H1 (cell line): Measurements from ENCODE around the gene AGAP1. TPM values are rescaled to one million over a fixed set of nuclear protein-coding genes. Genes with fewer than 3 reads are reported as not detected.

Experiments
- CBX8 ChIP-seq: fragments of 300-800, 300-1000 bp; sonication (generic); IDR thresholded peaks from 2 replicates; pipeline ENCODE4 v1.7.1; 2016; ENCODE audit warnings: low read depth, low read length, borderline replicate concordance
- CHD1 ChIP-seq: IDR thresholded peaks from 2 replicates; pipeline ENCODE4 v1.6.1; 2012; ENCODE audit warnings: low read depth, low read length, improper control_type of control experiment
- GTF2F1 ChIP-seq: IDR thresholded peaks from 2 replicates; pipeline ENCODE4 v1.6.1; 2012; ENCODE audit warnings: low read depth, low read length, improper control_type of control experiment, borderline replicate concordance
- HDAC2 ChIP-seq, 2 experiments: fragments of 300-600 bp in 1 of 2; sonication (generic) in 1 of 2; IDR thresholded peaks; 2 replicates each; pipeline ENCODE4 v1.6.1; 2011 to 2012; ENCODE audit warnings: low read depth in 2 of 2, low read length in 2 of 2, mild to moderate bottlenecking in 2 of 2, moderate library complexity in 2 of 2, borderline replicate concordance in 1 of 2, inconsistent platforms in 1 of 2
- NRF1 ChIP-seq: IDR thresholded peaks from 2 replicates; pipeline ENCODE4 v1.6.1; 2011; ENCODE audit warnings: mild to moderate bottlenecking, low read depth, low read length, improper control_type of control experiment
- POU5F1 ChIP-seq: IDR thresholded peaks from 2 replicates; pipeline ENCODE4 v1.6.1; 2011; ENCODE audit warnings: low read depth, mild to moderate bottlenecking, low read length, moderate library complexity
- SIRT6 ChIP-seq: IDR thresholded peaks from one replicate; pipeline ENCODE4 v1.7.1; 2012; ENCODE audit warnings: low read length, inconsistent platforms
- SIX5 ChIP-seq: IDR thresholded peaks from 2 replicates; pipeline ENCODE4 v1.6.1; 2011; ENCODE audit warnings: mild to moderate bottlenecking, low read depth, low read length
- SP4 ChIP-seq: IDR thresholded peaks from 2 replicates; pipeline ENCODE4 v1.6.1; 2012; ENCODE audit warnings: low read length, inconsistent platforms
- polyA plus RNA-seq, 7 experiments: library from polyadenylated mRNA; depleted of rRNA in 3 of 7; stranded (reverse) in 5 of 7; unstranded in 2 of 7; fragments of >200 nt in 5 of 7; fragments of 200-250 nt in 2 of 7; gene quantifications; 1 replicate in 5 of 7; 2 replicates in 1 of 7; 4 replicates in 1 of 7; pipeline versions ENCODE4 v1.2.1 to v1.2.3, GENCODE V29; 2011 to 2013; ENCODE audit warnings: missing spikeins in 2 of 7, mixed read lengths in 2 of 7
- total RNA-seq: library from RNA; stranded (reverse); fragmentation: NEBNext Ultra II Directional; extraction: Animal tissue kit (Norgen Biotek cat#: 25700); gene quantifications from 2 replicates; pipeline ENCODE4 v1.2.1, GENCODE V29; 2021
- TF ChIP-seq, protein P1 (sequence below): IDR thresholded peaks from 2 replicates; pipeline ENCODE4 v1.6.1; 2012; ENCODE audit warnings: inconsistent platforms

Gene AGAP1
- total and polyA plus RNA-seq, 2 of the 8 experiments (the other 6 are each of a cell fraction or from before 2014, with no cell fraction given): 18.1 to 39.4 TPM

DNA sequence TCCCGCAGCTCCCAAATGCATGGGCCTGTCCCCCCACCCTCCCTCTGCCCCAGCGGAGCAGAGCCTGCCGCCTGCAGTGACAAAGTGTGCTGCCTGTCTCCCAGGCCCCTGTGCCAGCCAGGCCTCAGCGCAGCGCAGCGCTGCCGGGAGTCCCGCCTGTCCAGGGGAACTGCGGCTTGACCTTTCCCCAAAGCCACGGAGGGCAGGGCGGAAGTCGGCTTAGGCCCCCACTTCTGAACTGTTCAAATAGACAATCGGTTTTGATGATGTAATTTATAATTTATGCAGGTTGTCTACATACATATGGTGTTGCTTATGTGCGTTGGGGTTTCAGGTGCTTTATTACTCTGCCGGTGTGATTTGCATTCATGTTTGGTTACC lies 667.2 kb downstream of the AGAP1 start (continued):
- TF ChIP-seq POU5F1 (no peak), SIRT6 (no peak), CHD1 (no peak), NRF1 (no peak), SP4 (no peak), HDAC2 (IDR thresholded peaks at IDR 0.05; ENCODE audit: borderline replicate concordance in 1 of 2, low read depth in 2 of 2, low read length in 2 of 2) (no peak), SIX5 (no peak), CBX8 (no peak; the same call in 1 of the 2 replicates), GTF2F1 (no peak)
- TF ChIP-seq, protein P1, sequence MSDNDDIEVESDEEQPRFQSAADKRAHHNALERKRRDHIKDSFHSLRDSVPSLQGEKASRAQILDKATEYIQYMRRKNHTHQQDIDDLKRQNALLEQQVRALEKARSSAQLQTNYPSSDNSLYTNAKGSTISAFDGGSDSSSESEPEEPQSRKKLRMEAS: no peak
